GM23248 (cell line): ENCODE data around the gene ETV5.

Source experiments
- EZH2 ChIP-seq: fragments of 200-600 bp; sonication (generic); IDR thresholded peaks from 2 replicates; pipeline ENCODE4 v1.6.1; 2018; ENCODE audit warnings: antibody characterized with exemption, mild to moderate bottlenecking; ENCODE audit not compliant: insufficient read depth, poor library complexity, severe bottlenecking
- EZH2phosphoT487 ChIP-seq: fragments of 200-600 bp; sonication (generic); IDR thresholded peaks from 2 replicates; pipeline ENCODE4 v1.6.1; 2018; ENCODE audit warnings: antibody characterized with exemption, moderate library complexity, mild to moderate bottlenecking, low read depth; ENCODE audit not compliant: insufficient read depth

DNA sequence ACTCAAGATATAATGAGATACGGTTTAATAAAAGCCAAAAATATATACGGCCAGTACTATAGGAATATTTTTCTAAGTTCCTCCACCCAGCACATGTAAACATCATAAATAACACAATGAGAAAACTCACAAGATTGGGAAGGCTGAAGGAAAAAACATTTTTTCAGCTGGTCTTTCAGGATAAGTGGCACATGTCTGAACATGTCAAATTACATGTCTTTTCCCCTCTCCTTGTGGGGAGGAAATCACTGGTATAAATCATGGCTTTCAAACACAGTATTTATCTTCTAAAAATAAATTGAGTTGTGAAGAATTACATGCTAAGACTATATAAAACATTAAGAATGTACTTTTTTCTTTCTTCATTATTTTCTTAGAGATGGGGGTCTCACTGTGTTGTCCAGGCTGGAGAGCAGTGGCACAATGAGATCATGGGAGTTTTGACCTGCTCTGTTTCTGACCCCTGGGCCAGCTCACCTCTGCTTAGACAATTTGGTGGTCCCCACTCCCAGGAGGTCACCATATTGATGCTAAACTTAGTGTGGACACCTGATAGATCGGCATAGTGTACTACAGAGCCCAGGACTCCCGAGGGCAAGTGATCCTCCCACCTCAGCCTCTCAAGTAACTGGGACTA lies 32.8 kb downstream of the ETV5 start:
- TF ChIP-seq EZH2: no peak
- TF ChIP-seq EZH2phosphoT487: no peak
